Stimulated activated CD4-positive, alpha-beta T cell treated with anti-CD3 and anti-CD28 coated beads, Interleukin-12 subunit alpha, Interleukin-12 subunit beta, amount 100 ng/mL, for 4 hours (primary cell): Measurements from ENCODE around the gene FOXL2NB.

ENCODE experiments used
- DNase-seq: peaks from one replicate; pipeline ENCODE4 v3.0.0-alpha.2; 2020

The FOXL2NB gene

GRCh38 chr3:138945709-138946662, 1.0 kb upstream of the FOXL2NB start:
- no peak for DNase-seq

GRCh38 chr3:138947495-138948121, 591 bp downstream of the FOXL2NB start:
- no peak for DNase-seq

GRCh38 chr3:138948371-138949001, 1.5 kb downstream of the FOXL2NB start:
- no peak for DNase-seq

GRCh38 chr3:138949002-138949418, 2.0 kb downstream of the FOXL2NB start:
- no peak for DNase-seq

GRCh38 chr3:138949445-138950005, 2.5 kb downstream of the FOXL2NB start:
- no peak for DNase-seq

- DNase-seq: no peak
Measured at GRCh38 chr3:138950006-138950644, 3.1 kb downstream of the FOXL2NB start.

- DNase-seq: no peak
Measured at GRCh38 chr3:138950701-138951100, 3.7 kb downstream of the FOXL2NB start.

GRCh38 chr3:138960417-138960852, 13.4 kb downstream of the FOXL2NB start:
- no peak for DNase-seq

GRCh38 chr3:138962854-138963560, 16.0 kb downstream of the FOXL2NB start:
- no peak for DNase-seq

GRCh38 chr3:138964264-138964663, 17.2 kb downstream of the FOXL2NB start:
- no peak for DNase-seq

- DNase-seq: no peak
Measured at GRCh38 chr3:138964923-138965322, 17.9 kb downstream of the FOXL2NB start.

- no peak for DNase-seq
Measured at GRCh38 chr3:138971766-138972320, 24.8 kb downstream of the FOXL2NB start.

- no peak for DNase-seq
Measured at GRCh38 chr3:138972941-138973340, 25.9 kb downstream of the FOXL2NB start.

- DNase-seq: no peak
Measured at GRCh38 chr3:138974462-138974861, 27.4 kb downstream of the FOXL2NB start.

GRCh38 chr3:138975351-138975750, 28.3 kb downstream of the FOXL2NB start:
- no peak for DNase-seq

- DNase-seq: no peak
Measured at GRCh38 chr3:138976047-138976446, 29.0 kb downstream of the FOXL2NB start.

GRCh38 chr3:138984816-138985215, 37.8 kb downstream of the FOXL2NB start:
- DNase-seq: no peak

GRCh38 chr3:138985932-138986331, 38.9 kb downstream of the FOXL2NB start:
- DNase-seq: no peak

GRCh38 chr3:138987181-138987580, 40.2 kb downstream of the FOXL2NB start:
- DNase-seq: no peak

GRCh38 chr3:138995706-138996105, 48.7 kb downstream of the FOXL2NB start:
- no peak for DNase-seq
